PC-3 (cell line): ENCODE measurements around the gene KCTD16.

Experiments
- EZH2 ChIP-seq: fragments of 300-600 bp; sonication (generic); IDR thresholded peaks from one replicate; pipeline ENCODE4 v1.6.1; 2017; ENCODE audit warnings: antibody characterized with exemption, mild to moderate bottlenecking, low read length; ENCODE audit not compliant: unreplicated experiment
- TF ChIP-seq, protein P1 (sequence below): fragments of 300-600 bp; sonication (generic); conservative IDR thresholded peaks from 2 replicates; pipeline ENCODE4 v1.5.1; 2017; ENCODE audit warnings: antibody characterized with exemption, low read depth, mild to moderate bottlenecking, low read length

- TF ChIP-seq, protein P1, sequence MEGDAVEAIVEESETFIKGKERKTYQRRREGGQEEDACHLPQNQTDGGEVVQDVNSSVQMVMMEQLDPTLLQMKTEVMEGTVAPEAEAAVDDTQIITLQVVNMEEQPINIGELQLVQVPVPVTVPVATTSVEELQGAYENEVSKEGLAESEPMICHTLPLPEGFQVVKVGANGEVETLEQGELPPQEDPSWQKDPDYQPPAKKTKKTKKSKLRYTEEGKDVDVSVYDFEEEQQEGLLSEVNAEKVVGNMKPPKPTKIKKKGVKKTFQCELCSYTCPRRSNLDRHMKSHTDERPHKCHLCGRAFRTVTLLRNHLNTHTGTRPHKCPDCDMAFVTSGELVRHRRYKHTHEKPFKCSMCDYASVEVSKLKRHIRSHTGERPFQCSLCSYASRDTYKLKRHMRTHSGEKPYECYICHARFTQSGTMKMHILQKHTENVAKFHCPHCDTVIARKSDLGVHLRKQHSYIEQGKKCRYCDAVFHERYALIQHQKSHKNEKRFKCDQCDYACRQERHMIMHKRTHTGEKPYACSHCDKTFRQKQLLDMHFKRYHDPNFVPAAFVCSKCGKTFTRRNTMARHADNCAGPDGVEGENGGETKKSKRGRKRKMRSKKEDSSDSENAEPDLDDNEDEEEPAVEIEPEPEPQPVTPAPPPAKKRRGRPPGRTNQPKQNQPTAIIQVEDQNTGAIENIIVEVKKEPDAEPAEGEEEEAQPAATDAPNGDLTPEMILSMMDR = no peak
- TF ChIP-seq EZH2 = no peak
Observed at GRCh38 chr5:144361406-144361805, 190.7 kb downstream of the KCTD16 start.
